Stimulated activated CD4-positive, alpha-beta T cell treated with anti-CD3 and anti-CD28 coated beads, Interleukin-4, amount 100 ng/mL, for 1 hour (primary cell): Measurements from ENCODE around the gene TSHZ2.

ENCODE experiments used
- DNase-seq: peaks from one replicate; pipeline ENCODE4 v3.0.0-alpha.2; 2020

Gene TSHZ2

DNA sequence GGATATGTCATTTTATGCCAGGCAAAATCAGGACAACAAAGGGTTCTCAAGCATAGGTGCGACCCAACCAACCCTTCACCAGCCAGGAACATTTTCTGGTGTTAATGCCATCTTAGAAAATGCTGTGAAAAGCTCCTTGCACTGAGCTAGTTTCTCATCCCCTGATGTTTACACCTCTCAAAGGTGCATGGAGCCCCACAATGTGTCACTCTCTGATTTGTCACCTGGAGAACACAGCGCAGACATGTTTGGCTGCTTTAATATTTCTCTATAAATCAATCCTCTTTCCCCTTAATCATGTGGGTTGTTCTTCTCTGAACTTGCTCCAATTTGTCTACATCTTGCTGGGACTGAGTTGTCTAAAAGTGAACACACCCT lies 244.3 kb downstream of the TSHZ2 start:
- no peak for DNase-seq

DNA sequence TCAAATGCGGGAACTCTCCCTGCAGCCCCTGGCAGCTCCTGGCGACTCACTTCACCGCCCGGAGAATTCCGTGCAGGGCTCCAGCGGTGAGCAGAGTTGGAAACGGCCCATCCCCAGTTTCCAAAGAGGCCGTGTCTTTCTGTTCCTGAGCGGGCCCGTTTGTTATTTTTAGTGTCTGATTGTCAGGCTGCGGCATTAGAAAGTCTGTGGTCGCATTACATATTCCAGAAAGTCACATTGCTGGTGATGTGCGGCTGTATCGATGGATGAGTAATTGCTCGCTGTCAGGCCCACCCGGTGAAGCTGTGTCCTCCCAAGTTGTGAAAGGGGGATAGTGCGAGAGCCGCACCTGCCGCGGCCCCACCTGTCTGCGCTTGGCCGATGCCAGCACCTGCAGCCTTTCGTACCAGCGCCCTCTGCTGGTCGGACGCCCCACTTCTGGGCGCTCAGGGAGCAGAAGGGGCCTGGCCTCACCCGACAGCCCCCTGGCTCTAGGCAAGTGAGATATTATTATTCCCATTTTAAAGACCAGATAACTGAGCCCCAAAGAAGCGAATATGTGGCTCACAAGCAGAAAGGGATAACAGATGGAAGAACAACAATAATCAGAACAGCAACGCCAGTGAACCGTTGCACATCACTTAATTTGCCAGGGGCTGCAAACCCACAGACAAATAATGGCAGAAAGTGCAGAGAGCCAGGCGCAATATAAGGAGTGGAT lies 244.9 kb downstream of the TSHZ2 start:
- DNase-seq = peak; percentile 89

DNA sequence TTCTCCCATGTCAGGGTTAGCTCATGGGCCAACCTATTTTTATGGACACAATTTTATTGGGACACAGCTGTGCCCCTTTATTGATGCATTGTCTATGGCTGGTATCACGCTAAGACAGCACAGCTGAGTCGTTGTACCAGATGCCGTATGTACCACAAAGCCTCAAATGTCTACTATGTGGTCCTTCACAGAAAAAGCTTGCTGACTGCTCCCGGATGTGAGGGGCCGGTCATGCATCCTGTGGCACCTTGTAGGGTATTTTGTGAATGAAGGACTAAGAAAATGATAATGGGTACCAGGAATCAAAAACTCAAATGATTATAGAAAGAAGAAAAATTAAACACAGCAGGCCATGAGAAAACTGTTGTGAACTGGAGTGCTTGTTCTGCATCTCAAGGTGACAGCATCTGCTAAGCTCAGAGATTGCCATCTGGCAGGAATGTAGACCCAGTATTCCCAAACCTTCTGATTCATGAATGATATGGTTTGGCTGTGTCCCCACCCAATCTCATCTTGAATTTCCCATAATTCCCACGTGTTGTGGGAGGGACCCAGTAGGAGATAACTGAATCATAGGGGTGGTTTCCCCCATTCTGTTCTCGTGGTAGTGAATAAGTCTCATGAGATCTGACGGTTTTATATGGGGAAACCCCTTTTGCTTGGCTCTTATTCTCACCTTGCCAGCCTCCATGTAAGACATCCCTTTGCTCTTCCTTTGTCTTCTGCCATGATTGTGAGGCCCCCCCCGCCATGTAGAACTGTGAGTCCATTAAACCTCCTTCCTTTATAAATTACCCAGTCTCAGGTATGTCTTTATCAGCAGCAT lies 248.5 kb downstream of the TSHZ2 start:
- DNase-seq = no peak

DNA sequence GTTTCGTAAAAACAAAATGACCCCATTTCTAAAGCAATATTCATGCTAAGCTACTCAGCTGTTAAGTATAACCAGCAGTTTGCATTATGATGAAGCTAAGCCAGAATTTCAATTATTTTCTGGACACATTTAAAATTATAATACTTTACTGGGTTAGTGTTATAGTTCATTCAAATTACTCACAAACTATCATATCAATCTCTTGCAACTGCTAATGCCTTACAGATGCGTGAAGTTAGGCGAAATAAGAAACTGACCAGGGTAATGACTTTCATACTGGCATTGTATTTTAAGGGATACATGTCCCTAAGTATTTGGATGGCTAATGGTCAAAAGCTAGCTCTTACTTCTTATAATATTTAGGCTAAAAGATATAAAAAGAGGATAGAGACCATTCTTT lies 249.6 kb downstream of the TSHZ2 start:
- DNase-seq = no peak

DNA sequence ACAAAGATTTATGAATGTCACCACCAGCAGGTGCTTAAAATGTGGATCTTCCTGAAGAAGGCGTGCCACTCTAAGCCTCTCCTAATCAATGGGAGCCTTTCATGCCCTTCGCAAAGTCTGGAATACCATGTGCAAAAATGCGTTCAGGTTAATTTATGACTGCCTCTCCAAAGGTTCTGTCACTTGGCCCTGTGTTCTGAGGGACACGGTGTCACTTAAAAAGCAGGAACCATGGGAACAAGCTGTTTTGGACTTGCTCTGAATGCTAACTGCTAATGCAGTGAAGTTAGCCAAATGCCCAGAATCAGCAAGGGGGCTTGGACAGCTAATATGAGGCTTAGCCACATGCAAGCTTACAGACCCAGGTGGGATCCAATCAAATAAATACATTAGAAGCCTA lies 250.3 kb downstream of the TSHZ2 start:
- no peak for DNase-seq

DNA sequence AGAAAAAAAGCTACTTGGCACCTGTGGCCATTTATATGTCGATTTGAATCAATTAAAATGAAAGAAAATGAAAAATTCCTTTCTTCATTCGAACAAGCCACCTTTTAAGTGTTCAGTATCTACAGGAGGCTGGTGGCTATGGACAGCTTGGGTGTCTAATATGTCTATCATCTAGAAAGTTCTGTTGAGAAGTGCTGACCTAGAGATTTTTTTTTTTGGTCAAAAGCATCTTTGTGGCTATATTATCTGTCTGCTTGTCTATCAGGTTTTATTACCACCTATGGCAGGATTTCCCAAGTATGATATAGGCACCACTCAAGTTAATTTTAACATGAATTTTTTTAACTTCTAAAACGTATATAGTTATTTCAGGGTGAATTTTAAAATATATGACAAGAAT lies 250.8 kb downstream of the TSHZ2 start:
- no peak for DNase-seq

DNA sequence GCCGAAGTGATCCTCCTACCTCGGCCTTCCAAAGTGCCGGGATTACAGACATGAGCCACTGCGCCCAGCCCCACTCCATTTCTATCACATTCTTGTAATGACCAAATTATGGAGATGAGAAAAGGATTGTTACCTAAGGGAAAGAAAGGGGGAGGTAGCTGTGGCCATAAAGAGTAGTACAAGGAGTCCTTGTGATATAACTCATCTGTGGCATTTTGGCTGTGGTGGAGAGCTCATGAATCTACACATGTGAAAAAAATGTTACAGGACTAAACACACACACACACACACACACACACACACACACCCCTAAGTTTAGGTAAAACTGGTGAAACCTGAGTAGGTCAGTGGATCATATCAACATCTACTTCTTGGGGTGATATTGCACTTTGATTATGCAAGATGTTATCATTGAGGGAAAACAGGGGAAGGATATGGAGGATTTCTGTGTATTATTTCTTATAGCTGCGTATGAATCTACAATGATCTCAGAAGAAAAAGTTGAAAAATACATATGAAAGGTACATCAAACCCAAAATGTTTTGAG lies 251.5 kb downstream of the TSHZ2 start:
- no peak for DNase-seq

DNA sequence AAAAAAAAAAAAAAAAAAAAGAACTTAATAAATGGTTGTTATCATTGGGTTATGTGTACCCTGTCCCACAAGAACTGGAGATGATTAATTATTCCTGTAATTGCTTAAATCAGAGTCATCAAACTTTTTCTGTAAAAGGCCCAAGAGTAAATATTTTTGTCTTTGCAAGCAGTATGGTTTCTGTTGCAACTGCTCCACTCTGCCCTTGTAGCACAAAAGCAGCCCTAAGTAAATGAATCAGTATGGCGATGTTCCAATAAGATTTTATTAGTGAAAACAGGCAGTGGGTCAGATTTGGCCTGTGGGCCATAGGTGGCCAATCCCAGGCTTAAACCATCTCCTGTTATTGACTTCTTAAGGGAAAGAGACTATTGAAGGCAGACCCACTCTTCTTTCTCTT lies 252.7 kb downstream of the TSHZ2 start:
- no peak for DNase-seq

DNA sequence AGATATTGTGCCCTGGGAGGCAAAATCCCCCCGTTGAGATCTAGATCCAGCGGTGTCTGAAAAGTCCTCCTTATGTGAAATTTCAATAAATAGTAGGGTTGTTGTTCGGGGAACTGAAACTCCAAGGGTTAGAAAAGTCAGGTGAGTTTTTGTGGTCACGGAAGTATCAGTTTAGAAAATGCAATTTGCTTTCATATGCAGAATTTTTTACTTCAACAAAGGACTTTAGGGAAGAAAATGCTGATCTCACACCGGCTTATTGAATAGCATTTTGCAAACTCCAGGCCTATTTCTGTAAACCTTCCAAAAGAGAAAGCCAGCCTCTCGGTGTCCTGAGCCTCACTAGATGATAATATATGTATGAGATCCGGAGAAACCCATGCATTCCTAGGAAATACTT lies 254.7 kb downstream of the TSHZ2 start:
- no peak for DNase-seq

DNA sequence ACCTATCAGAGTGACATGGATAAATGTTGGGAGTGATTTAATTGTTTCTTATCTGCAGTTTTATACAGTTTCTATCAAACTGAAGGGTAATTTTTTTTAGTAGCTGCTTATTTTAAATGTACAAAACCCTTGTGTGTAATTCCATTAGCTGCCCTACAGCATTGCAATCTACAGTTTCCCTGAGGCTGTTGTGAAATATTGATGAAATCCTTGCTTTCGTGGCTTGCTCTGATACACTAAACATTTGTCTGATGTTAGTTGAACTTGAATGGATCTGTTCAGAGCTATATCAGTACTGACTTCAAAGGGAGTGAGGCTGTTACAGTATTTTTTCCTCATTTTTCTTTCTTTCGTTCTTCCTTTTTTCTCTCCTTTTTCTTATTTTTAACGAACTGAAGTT lies 255.4 kb downstream of the TSHZ2 start:
- DNase-seq = no peak

DNA sequence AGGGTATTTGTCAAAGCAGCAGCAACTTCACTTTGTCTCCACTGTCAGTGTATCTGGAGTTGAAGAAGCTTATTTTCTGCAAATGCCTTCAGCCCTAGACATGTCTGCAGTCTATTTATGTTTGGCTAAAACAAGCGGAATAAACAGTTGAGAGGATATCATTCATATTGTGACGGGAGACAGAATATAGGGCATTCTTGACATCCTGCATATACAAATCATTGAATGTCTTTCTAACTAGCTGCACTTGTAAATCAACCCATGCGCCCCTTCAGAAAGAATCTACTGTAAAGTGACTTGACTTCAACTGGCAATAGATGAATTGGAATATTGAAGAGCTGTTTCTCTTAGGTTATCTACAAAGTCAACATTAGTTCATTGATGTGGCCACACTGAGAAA lies 258.9 kb downstream of the TSHZ2 start:
- DNase-seq = no peak

DNA sequence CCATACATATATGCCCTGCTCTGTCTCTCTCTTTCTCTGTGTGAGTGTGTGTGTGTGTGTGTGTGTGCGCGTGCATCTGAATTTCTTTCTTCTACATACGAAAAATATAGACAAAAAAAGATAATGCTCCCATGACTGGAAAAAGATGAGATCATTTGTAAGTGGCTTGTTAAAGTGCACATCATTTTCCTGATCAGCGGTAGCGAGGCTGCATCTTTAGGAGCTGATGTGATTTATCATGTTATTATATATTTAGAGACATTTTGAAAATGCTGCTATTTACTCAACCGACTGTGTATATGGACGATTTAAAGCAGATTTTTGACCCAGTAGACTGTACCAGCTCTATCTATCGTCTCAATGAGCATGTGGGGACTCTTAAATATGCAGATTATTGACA lies 265.3 kb downstream of the TSHZ2 start:
- DNase-seq = no peak

DNA sequence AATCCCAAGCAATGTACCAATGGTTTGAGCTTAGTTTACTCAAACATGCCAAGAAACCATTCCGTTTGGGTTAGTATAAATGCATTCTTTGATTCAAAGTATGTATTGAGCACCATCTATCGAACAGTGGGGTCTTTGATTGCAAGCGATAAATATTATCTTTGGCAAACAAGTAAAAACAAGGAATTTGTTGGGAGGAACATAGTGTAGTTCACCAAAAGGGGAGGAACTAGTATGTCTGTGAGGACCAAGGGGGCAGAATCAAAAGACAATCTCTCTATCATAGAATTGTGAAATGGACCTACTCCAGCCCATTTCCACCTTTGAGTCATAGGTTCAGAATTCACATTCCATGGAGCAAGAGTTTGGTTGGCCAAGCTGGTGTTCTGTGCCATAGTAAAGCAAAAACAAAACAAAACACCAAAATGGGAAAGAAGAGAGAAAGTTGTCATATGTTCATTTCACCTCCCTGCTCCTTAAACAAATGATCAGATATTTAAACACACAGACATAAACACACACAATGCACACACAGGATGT lies 266.0 kb downstream of the TSHZ2 start:
- DNase-seq = no peak

DNA sequence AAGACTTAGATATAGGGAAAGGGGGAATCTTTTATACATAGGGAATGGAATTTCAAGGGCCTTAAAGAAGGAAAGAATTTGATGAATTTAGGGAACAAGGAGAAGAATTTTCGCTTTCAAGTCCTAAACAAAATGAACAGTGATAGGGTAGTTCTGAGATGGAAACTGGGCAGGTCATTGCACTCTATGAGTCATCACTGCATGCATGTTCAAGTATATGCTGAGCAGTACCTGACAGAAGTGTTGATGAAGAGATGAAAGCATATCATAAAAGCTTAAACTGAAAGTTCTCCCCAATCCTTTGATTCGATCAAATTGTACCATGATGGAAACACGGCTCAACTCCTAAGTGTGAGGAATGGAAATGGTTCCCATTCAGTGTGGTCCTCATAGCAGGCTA lies 271.0 kb downstream of the TSHZ2 start:
- no peak for DNase-seq

DNA sequence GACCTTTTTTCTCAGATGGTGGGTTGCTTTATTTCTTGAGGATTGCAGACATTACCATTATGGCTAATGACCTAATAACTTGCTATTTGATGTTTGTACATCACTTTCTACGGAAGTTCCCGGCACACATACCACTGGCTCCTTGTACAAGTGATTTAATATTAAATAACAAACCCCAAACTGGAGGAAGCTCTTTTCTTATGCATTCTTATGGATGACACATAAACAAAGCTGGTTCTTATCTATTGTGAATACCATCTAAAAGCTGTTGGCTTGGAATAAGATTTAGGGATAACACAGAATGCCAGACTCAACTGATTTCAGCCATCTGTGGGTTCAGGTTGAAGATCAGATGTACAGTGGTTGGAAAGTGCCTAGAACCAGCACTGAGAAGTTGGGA lies 272.6 kb downstream of the TSHZ2 start:
- no peak for DNase-seq

DNA sequence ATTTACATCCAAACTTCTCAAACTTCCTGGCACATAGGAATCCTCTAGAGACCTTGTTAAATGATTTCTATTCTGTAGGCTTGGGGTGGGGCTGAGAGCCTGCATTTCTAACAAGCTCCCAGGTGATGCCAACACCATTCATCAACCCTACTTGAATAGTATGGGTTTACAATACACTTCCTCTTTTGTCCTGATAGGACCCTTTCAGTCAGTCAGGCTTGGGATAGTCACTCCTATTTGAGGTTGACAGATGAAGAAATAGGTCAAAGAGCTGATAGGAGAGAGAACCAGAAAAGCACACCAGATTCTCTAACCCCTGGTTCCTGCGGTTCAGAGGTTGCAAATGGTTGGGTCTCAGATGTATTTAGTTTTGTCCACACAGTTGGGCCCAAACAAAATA lies 273.4 kb downstream of the TSHZ2 start:
- no peak for DNase-seq

DNA sequence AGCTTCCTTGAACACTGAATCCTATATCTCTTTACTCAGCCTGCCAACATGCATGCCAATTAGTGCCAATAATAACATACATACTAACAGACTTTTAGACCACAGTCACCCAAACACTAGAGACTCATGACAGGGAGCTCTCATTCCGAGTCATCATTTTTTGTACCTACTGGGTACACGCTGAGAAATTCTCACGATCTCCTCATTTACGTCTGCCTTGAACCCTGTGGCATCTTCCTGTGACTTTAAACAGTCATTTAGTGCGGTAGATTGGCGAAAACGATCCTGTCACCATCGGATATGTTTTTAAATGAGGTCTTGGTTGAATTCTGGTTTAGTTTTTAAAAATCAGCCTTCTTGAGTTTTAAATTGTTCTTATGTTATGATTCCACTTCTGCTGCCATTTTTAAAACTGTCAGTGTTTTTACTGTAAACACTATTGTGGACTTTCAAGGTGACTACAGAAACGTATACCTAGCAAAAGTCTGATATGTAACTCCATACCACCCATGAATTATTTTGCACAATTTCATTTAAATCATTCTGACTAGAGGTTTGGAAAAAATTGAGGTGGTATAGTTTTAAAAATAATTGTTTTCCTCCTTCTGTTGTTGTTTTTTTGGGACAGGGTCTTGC lies 275.4 kb downstream of the TSHZ2 start:
- DNase-seq = no peak

DNA sequence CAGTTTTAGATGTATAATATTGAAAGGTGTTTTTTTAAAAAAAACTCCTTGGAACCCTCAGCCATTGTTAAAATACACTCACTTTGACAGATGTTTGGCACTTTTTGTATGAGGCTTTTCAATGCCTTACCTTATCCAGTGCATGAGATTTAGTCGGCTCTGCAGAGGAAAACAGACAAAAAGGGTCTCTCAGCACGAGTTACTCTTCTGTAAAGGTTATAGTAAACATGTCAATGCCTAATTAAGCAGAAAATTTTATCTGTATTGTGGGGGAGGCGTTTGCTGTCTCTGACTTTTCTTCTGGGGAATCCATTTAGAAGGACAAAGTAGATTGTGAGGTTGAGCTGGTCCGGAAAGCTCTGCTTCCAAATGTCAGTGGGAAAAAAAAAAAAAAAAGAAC lies 278.3 kb downstream of the TSHZ2 start:
- no peak for DNase-seq

DNA sequence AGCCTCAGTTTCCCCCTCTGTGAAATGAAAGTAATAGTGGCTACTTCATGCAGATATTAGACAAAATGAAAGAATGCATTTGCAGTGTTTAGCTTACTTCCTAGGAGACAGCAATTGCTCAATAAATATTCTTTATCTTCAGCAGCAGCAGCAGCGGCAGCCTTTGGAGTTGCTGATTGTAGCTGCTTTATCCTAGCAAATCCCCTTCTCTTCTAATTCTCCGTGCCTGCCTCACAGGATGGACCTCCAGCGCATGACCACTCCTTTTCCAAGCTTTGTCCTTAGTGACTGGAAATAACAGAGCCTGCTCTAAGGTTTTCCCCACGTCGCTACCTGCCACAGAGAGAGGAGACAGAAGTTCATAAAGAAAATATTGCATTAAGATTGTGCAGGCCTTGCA lies 279.8 kb downstream of the TSHZ2 start:
- DNase-seq = no peak

DNA sequence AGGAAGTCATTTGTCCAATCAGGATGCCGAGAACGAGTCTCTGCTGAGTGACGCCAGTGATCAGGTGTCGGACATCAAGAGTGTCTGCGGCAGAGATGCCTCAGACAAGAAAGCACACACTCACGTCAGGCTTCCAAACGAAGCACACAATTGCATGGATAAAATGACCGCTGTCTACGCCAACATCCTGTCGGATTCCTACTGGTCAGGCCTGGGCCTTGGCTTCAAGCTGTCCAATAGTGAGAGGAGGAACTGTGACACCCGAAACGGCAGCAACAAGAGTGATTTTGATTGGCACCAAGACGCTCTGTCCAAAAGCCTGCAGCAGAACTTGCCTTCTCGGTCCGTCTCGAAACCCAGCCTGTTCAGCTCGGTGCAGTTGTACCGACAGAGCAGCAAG lies 281.5 kb downstream of the TSHZ2 start:
- no peak for DNase-seq

DNA sequence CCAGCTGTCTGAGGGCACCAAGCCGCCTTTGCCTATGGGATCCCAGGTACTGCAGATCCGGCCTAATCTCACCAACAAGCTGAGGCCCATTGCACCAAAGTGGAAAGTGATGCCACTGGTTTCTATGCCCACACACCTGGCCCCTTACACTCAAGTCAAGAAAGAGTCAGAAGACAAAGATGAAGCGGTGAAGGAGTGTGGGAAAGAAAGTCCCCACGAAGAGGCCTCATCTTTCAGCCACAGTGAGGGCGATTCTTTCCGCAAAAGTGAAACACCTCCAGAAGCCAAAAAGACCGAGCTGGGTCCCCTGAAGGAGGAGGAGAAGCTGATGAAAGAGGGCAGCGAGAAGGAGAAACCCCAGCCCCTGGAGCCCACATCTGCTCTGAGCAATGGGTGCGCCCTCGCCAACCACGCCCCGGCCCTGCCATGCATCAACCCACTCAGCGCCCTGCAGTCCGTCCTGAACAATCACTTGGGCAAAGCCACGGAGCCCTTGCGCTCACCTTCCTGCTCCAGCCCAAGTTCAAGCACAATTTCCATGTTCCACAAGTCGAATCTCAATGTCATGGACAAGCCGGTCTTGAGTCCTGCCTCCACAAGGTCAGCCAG lies 283.0 kb downstream of the TSHZ2 start:
- no peak for DNase-seq

DNA sequence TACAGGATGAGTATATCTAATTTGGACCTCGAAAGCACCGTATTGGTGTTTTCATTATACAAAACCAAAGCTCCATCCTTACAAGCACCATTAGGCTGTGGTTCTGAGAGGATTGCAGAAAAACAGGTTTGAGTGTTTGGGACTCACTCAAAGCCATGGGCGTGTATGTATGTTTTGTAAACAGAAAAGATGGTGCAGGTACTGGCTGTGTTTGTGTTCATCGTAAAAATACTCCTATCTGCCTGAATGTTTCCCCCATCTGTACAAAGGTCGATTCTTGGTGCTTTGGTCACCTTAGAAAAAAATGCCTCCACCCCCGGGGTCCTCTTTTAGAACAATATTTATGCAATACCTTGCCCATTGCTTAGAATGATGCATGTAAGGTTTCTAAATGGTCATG lies 286.6 kb downstream of the TSHZ2 start:
- no peak for DNase-seq

DNA sequence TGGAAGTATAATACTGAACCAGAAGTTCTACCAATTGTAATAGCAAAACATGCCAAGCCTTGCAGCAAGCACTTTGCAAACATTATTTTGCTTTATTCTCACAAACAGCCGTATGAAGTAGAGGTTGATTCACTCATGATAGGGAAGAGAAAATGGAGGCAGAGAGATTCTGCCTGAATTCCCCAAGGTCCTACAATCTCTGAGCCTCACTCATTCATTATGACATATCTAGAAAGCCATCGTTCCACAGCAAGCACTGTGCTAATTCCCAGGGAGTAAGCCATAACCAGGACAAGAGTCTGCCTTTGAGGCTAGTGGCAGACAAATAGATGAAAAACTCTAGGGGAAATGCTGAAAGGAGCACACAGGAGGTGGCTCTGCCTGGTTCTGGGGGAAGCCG lies 288.0 kb downstream of the TSHZ2 start:
- no peak for DNase-seq
